Activated T-cell treated with anti-CD3 and anti-CD28 coated beads for 48 hours (primary cell): ENCODE results near the gene MSX2.
"Not testable (repeated sequence)": the region's sequence is repeated elsewhere in the genome, so short reads cannot be mapped to it uniquely, and the experiment has no call there.

Source experiments
- DNase-seq: peaks from one replicate; pipeline ENCODE4 v3.0.0-alpha.2; 2020; ENCODE audit warnings: low read depth

MSX2 gene

DNA sequence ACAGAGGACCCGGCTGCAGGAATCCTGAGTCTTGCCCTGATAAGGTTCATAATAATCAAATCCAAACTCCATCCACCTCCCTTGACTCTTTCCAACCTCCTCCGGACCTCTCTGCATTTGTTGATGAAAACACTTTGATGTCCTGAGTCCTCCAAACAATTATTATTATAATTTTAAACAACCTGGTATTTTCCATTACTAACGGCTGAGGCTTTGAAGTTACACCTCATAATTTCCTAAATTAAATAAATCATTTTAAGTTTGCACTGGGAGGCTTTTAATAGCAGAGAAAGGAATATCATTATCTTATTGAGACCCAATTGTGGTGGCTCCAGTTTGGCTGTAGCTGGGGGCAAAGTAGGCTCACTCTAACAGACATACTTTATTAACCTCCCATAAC lies 9.5 kb downstream of the MSX2 start:
- no peak for DNase-seq

GRCh38 chr5:174734571-174735497 lies 10.5 kb downstream of the MSX2 start:
- no peak for DNase-seq

DNA sequence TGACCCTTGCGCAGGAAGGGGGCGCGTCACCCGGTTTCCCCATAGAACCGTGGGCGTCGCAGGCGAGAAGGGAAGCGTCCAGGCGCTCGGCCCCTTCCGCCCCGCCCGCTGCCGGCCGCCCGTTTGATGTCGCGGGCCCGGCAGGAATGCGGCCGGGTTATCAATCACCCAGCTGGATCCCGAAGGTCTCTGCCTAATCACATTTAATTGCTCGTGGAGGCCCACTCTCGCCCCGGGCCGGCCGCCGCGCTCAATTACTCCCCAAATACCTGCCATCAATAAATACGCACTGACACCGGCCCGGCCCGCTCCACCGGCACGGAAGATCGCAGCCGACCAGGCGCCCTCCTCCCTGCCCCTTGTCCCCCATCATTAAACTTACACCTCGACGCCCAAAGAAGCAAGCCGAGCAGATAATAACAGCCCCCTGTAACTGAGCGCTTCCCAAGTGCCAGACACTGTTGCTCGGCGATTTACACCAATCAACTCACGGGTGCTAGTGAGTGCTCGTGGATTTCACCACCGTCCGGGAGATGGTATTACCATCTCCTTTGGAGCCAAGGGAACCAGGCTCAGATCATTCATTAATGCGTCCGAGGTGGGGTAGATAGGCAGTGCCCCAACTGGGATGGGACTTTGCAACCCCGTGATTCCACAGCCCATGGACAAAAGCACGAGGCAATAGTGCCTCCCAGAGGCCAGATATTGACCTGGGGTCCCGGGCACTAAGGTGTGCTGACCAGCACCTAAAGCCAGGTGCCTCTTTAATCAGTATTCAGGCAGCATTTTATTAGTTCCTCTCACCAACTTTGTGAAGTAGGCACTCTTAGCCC lies 11.3 kb downstream of the MSX2 start:
- no peak for DNase-seq

DNA sequence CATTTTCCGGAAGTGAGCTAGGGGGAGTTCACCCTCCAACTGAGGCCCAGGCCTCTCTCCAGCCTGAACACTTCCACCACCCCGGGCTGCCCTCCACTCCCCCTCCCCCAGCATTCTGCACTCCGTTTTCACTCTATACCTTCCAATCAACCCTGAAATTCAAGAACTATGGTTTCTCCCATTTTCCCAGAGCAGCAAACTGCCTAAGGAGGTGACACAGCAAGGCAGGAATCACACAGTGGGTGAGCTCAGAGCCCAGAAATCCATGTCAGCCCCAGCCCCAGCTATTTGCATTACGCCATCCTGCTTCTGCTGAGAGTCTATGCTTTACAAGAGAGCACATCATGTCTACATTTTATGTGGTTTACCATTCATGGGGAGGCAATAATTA lies 11.9 kb downstream of the MSX2 start:
- DNase-seq, result no peak

GRCh38 chr5:174736777-174737176 lies 12.4 kb downstream of the MSX2 start:
- DNase-seq, result no peak

GRCh38 chr5:174737330-174737729 lies 12.9 kb downstream of the MSX2 start:
- DNase-seq, result no peak

- no peak for DNase-seq
These were observed 17.0 kb downstream of the MSX2 start for GRCh38 chr5:174741352-174741751.

GRCh38 chr5:174744896-174745295 lies 20.5 kb downstream of the MSX2 start:
- DNase-seq, result no peak

- DNase-seq, result no peak
These were observed 21.3 kb downstream of the MSX2 start for GRCh38 chr5:174745590-174746103.

- no peak for DNase-seq
These were observed 26.3 kb downstream of the MSX2 start for GRCh38 chr5:174750711-174751110.

DNA sequence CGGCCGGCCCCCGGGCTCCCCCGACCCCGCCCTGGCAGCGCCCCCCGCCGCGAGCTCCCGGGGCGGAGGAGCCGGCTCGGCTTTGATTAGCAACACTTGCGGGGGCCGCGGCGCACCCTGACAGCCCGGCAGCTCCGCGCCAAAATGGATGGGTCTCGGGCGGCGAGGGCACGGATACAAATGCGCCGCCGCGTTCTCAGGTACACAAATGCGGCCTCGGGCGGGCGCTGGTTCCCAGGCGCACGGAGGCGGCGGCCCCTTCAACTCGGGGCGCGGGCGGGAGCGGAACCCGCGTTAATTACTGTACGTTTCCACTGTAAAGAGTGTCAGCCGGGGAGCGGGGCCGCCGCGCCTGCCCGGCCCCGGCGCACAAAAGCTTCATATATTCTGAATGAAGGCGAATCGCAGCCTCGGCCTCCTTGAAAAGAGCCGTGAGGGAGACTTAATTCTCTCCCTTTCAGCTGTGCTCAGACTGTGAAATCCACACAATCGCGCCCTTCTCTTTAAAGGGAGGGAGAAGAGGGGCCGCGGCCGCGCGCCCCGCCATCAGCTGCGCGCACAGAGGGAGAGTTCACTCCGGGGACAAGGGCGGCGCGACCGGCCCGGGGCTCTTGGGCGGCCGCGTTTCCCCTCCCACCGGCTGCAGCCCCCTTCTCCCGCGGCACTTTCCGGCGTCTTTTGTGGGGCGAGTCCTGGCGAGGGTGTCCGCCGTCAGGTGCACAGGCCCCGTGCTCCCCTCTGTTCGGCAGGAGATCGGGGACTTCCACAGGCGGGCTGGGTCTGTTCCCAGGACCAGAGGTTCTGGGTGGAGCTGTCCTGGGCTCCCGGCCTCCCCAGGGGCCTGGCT lies 27.0 kb downstream of the MSX2 start:
- no peak for DNase-seq

DNA sequence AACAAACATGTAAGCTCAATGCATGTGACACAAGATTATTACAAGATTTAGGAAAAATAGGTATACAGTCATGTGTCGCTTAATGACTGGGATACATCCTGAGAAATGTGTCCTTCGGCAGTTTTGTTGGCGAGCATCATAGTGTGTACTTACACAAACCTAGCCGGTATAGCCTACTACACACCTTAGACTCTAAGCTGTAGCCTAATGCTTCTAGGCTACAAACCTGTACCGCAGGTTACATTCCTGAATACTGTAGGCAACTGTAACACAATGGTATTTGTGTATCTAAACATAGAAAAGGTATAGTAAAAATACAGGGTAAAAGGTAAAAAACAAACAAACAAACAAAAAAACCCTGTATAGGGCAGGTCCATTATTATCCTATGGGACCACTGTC lies 27.7 kb downstream of the MSX2 start:
- DNase-seq, result no peak

DNA sequence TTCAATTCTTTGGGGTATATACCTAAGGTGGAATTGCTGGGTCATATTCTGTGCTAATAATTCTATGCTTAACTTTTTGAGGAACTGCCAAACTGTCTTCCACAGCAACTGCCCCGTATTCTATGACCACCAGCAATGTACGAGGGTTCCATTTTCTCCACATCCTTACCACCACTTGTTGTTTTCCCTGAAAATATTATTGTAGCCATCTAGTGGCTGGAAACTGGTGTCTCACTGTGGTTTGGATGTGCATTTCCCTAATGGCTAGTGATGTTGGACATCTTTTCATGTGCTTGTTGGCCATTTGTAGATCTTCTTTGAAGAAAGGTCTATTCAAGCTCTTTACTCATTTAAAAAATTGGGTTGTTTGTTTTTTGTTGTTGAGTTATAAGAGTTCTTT lies 30.7 kb downstream of the MSX2 start:
- DNase-seq, result no peak

DNA sequence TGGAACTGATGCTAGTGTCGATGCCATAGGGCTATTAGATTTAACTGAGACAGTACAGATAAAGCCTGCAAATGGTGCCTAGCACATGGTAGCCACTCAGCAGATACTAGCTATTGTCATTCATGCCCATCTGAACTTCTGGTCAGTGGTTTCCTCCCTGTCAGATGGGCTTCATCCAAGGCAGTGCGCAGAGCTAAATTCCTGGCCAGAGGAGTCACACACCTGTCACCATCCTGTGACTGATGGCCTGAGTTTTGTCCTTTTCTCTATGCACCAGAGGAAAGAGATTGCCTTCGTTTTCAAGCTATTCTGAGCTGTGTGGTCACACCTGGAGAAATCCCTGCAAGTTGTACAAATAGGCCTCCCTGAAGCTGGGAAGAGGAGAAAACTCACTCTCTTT lies 34.7 kb downstream of the MSX2 start:
- no peak for DNase-seq

DNA sequence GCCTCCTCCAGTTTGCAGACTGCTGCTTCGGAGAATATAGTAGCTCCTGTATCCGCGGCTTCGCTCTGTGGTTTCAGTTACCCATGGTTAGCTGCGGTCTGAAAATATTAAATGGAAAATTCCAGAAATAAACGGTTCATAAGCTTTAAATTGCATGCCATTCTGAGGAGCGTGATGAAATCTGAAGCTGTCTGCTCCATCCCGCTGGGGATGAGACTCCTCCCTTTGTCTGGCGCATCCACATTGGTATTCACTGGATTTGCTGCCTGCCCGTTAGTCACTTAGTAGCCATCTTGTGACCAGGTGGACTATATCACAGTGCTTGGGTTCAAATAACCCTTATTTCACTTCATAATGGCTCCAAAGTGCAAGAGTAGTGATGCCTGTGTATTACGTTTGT lies 36.3 kb downstream of the MSX2 start:
- DNase-seq, result no peak

DNA sequence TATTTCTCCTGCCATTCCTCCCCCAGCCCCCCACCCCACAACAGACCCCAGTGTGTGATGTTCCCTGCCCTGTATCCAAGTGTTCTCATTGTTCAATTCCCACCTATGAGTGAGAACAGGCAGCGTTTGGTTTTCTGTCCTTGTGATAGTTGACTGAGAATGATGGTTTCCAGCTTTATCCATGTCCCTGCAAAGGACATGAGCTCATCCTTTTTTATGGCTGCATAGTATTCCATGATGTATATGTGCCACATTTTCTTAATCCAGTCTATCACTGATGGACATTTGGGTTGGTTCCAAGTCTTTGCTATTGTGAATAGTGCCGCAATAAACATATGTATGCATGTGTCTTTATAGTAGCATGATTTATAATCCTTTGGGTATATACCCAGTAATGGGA lies 37.0 kb downstream of the MSX2 start:
- not testable (repeated sequence) for DNase-seq

- no peak for DNase-seq
These were observed 39.9 kb downstream of the MSX2 start for GRCh38 chr5:174764309-174764708.

DNA sequence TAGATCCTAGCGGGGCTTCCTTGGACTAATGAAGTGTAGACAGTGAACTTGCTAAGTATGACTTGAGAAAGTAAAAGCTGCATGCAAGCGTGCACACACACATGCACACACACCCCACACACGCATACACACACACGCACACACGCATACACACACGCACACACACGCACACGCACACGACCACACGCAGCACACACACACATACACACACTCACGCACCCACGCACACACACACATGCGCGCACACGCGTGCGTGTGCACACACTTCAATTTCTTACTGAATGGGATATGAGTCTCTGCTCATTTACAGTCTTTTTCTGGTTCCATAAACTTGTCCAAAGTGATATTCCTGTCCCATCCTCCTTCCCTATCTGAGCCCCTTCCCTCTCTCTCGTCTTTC lies 41.2 kb downstream of the MSX2 start:
- no peak for DNase-seq

- no peak for DNase-seq
These were observed 43.3 kb downstream of the MSX2 start for GRCh38 chr5:174767670-174768069.

DNA sequence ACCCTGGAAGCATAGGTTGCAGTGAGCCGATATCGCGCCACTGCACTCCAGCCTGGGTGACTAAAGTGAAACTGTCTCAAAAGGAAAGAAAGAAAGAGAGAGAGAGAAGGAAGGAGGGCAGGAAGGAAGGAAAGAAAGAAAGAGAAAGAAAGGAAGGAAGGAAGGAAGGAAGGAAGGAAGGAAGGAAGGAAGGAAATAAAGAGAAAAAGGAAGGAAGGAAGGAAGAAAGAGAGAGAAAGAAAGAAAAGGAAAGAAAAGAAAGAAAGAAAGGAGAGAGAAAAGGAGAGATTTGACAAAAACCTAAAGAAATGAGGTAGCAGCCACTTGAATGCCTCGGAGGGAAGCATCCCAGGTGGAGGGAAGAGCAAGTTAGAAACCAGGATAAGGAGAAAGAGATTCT lies 44.6 kb downstream of the MSX2 start:
- no peak for DNase-seq

DNA sequence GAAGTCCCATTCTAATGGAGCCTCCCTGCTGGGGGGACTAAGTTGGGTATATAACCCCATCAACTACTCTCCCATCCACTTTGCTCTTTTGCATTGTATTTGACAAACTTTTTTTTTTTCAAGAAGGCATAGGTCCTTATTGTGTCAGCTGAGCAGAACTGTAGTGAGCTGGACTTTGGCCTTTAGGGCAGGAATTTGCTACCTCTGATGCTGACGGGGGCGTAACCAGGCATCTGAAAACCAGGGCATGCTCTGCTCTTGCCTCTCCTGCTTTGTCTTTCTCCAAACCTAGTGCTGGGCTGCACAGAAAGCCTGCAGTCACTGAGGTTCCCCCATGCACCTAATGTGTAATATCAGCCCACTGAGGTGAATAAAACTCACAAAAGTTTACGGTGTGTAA lies 49.0 kb downstream of the MSX2 start:
- DNase-seq, result no peak

DNA sequence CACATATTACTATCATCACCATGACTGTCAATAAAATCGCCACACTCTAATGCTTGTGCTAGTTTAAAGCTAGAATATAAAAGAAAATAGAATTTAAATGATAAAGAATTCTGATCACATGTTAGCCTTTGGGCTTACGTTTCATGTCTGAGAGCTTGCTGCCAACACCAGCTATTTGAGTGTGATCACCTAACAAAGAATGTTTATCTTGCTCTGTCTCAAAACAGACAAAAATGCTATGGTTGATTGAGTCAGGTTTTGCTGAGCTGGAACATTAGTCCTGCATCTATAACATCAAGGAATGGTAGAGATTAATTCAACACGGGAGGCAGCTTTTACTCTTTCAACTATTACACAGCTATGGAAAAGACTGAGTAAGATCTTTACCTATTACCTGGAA lies 50.7 kb downstream of the MSX2 start:
- DNase-seq, result no peak
